HG03439 (cell line): Measurements from ENCODE around the gene RPS27L.
"Not testable (repeated sequence)": the region's sequence is repeated elsewhere in the genome, so short reads cannot be mapped to it uniquely, and the experiment has no call there.

Experiments
- ATAC-seq: cut with Tn5 transposase; IDR thresholded peaks from one replicate; pipeline ENCODE4 v1.9.1; 2021; ENCODE audit warnings: mild to moderate bottlenecking, moderate library complexity; ENCODE audit not compliant: unreplicated experiment

The RPS27L gene

GRCh38 chr15:63145426-63145825 lies 11.9 kb downstream of the RPS27L start:
- no peak for ATAC-seq

- ATAC-seq: no peak
Observed at GRCh38 chr15:63140936-63141335, 16.3 kb downstream of the RPS27L start.

- no peak for ATAC-seq
Observed at GRCh38 chr15:63136742-63137141, 20.5 kb downstream of the RPS27L start.

GRCh38 chr15:63135804-63136203 lies 21.5 kb downstream of the RPS27L start:
- ATAC-seq: no peak

GRCh38 chr15:63135281-63135680 lies 22.0 kb downstream of the RPS27L start:
- no peak for ATAC-seq

GRCh38 chr15:63134245-63134985 lies 22.9 kb downstream of the RPS27L start:
- no peak for ATAC-seq

- no peak for ATAC-seq
Observed at GRCh38 chr15:63133786-63134185, 23.5 kb downstream of the RPS27L start.

- no peak for ATAC-seq
Observed at GRCh38 chr15:63126726-63127125, 30.6 kb downstream of the RPS27L start.

- ATAC-seq: no peak
Observed at GRCh38 chr15:63124506-63124905, 32.8 kb downstream of the RPS27L start.

GRCh38 chr15:63122002-63122875 lies 35.0 kb downstream of the RPS27L start:
- ATAC-seq: peak; percentile 91

GRCh38 chr15:63121382-63122001 lies 35.8 kb downstream of the RPS27L start, which contains the start of gene LACTB:
Gene LACTB (plus strand): TSS chr15:63121861. CDS start chr15:63121872, 11 bp downstream.
- ATAC-seq: peak; percentile 83

- no peak for ATAC-seq
Observed at GRCh38 chr15:63118854-63119253, 38.4 kb downstream of the RPS27L start.

GRCh38 chr15:63114465-63114864 lies 42.8 kb downstream of the RPS27L start:
- no peak for ATAC-seq

- ATAC-seq: no peak
Observed at GRCh38 chr15:63112871-63113270, 44.4 kb downstream of the RPS27L start.

- ATAC-seq: no peak
Observed at GRCh38 chr15:63111481-63111880, 45.8 kb downstream of the RPS27L start.

- no peak for ATAC-seq
Observed at GRCh38 chr15:63110428-63111026, 46.8 kb downstream of the RPS27L start.

GRCh38 chr15:63109920-63110319 lies 47.4 kb downstream of the RPS27L start:
- no peak for ATAC-seq

- no peak for ATAC-seq
Observed at GRCh38 chr15:63109498-63109897, 47.8 kb downstream of the RPS27L start.

GRCh38 chr15:63107895-63108546 lies 49.3 kb downstream of the RPS27L start:
- ATAC-seq: no peak

- not testable (repeated sequence) for ATAC-seq
Observed at GRCh38 chr15:63105354-63105753, 51.9 kb downstream of the RPS27L start.

GRCh38 chr15:63104727-63105126 lies 52.5 kb downstream of the RPS27L start:
- no peak for ATAC-seq
